ENCODE results near the gene CACNG3.

The CACNG3 gene

DNA sequence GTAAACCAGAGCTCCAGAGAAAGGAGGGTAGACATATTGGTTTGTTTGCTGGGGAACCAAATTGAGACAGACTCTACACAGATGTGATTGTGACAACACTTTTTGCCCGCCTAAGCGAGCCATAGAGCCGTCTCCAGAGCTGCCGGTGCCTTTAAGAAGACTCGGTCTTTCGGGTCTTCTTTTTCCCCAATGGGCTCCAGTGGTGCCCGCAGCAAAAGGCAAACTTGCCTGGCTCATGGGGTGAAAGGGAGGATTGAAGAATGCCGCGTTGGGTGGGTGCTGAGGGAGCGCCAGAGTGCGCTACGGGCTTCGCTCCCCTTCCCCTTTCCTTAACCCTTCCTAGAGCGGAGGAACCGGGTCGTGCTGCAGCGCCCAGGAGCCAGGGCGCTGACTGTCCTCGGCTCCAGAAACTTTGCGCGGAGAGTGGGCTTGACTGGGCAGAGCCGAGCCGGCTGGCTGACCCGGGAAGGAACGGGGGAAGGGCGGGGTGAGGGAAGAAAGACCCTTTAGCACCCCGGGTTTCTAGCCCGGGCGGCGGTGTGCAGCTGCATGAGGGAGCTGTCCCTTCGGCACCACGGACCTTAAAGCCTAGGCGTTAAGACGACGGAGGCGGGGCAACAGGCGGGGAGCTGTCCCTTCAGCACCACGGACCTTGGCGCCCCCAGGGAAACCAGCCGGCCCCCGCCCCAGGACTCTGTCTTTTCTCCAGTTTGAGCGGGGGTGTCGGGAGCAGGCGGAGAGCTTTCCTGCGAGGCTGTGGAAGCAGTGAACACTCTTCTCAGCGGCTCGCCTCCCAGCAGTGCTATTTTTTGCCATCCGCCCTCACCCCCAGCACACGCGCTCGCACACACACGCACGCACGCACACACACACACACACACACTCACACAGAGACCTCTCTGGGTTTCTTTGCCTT is at the start of gene CACNG3:
TSS of gene CACNG3 (plus strand) at position 880 of the 916 bp plus-strand sequence. CDS start 420 bp downstream, outside the sequence.
- Histone ChIP-seq H3K4me3 (ENCODE audit: insufficient read length, low read depth) (peak within 1 kb of the TSS; percentile 19), H3K36me3 (ENCODE audit: insufficient read depth, insufficient read length, low read length) (no peaks in the 10 kb centered on the region), H3K4me1 (ENCODE audit: insufficient read depth, insufficient read length) (no peaks in the 10 kb centered on the region), H3K9ac (ENCODE audit: insufficient read length, low read depth) (no peak within 1 kb of the TSS), H3K9me3 (ENCODE audit: insufficient read depth, low read length) (no peaks in the 10 kb centered on the region), H3K27me3 (ENCODE audit: insufficient read depth, insufficient read length) (peaks cover 64% of the 10 kb centered on the region)
- peak; percentile 82 for DNase-seq (ENCODE audit: low read depth, low spot score)
- no peak for TF ChIP-seq ZNF274 (IDR thresholded peaks at IDR 0.05; ENCODE audit: low read depth, low read length)
- no peak for TF ChIP-seq SUZ12 (IDR thresholded peaks at IDR 0.05; ENCODE audit: extremely low read depth, insufficient read depth, insufficient read length)
- TF ChIP-seq YY1 (IDR thresholded peaks at IDR 0.05; ENCODE audit: insufficient read depth, insufficient read length) = no peak

DNA sequence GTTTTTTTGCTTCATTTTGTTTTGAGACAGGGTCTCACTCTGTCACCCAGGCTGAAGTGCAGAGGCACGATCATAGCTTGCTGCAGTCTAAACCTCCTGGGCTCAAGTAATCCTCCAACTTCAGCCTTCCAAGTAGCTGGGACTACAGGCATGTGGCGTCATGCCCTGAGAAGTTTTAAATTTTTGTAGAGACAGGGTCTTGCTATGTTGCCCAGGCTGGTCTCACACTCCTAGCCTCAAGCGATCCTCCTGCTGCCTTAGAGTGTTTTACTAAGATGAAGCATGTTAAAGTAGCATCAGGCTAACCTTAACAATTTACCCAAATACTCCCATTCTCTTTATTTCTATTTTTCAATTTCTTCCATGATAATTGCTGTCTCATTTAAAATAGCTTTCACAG is 49.2 kb upstream of the CACNG3 start:
- DNase-seq (ENCODE audit: low read depth, low spot score) = no peak
- H3K27me3 ChIP-seq (ENCODE audit: insufficient read depth, insufficient read length) = no peaks in the 10 kb centered on the region
- no peak overlapping the region for H3K4me3 ChIP-seq (ENCODE audit: insufficient read length, low read depth)
- peaks cover 11% of the 10 kb centered on the region for H3K4me1 ChIP-seq (ENCODE audit: insufficient read depth, insufficient read length)
- H3K9me3 ChIP-seq (ENCODE audit: insufficient read depth, low read length) = no peaks in the 10 kb centered on the region
- H3K9ac ChIP-seq (ENCODE audit: insufficient read length, low read depth) = no peak overlapping the region
- TF ChIP-seq ZNF274 (IDR thresholded peaks at IDR 0.05; ENCODE audit: low read depth, low read length) = no peak
- TF ChIP-seq SUZ12 (IDR thresholded peaks at IDR 0.05; ENCODE audit: extremely low read depth, insufficient read depth, insufficient read length) = no peak
- no peak for TF ChIP-seq YY1 (IDR thresholded peaks at IDR 0.05; ENCODE audit: insufficient read depth, insufficient read length)
- no peaks in the 10 kb centered on the region for H3K36me3 ChIP-seq (ENCODE audit: insufficient read depth, insufficient read length, low read length)

DNA sequence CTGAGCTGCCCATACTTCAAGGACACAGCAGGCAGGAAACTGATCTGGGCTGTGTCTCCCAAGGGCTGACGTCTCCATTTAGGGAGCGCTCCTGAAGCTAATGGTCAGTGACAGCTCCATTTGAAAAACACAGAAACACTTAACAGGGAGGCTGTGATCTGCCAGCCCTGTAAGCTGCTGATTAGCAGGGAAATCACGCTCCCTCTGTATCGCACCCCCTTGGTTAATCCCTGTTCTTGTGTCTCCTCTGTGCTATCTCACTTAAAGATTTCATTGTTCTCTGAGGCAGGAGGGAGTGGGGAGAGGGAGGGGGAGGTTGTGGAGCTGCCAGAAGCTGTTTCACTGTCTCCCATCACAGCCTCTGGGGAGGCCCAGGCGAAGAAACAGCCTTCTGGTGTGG is 47.4 kb upstream of the CACNG3 start:
- TF ChIP-seq ZNF274 (IDR thresholded peaks at IDR 0.05; ENCODE audit: low read depth, low read length) (no peak), SUZ12 (IDR thresholded peaks at IDR 0.05; ENCODE audit: extremely low read depth, insufficient read depth, insufficient read length) (no peak), YY1 (IDR thresholded peaks at IDR 0.05; ENCODE audit: insufficient read depth, insufficient read length) (no peak)
- Histone ChIP-seq H3K36me3 (ENCODE audit: insufficient read depth, insufficient read length, low read length) (no peaks in the 10 kb centered on the region), H3K4me1 (ENCODE audit: insufficient read depth, insufficient read length) (peaks cover 11% of the 10 kb centered on the region), H3K9me3 (ENCODE audit: insufficient read depth, low read length) (no peaks in the 10 kb centered on the region), H3K27me3 (ENCODE audit: insufficient read depth, insufficient read length) (no peaks in the 10 kb centered on the region), H3K9ac (ENCODE audit: insufficient read length, low read depth) (no peak overlapping the region), H3K4me3 (ENCODE audit: insufficient read length, low read depth) (no peak overlapping the region)
- peak; percentile 76 for DNase-seq (ENCODE audit: low read depth, low spot score)

DNA sequence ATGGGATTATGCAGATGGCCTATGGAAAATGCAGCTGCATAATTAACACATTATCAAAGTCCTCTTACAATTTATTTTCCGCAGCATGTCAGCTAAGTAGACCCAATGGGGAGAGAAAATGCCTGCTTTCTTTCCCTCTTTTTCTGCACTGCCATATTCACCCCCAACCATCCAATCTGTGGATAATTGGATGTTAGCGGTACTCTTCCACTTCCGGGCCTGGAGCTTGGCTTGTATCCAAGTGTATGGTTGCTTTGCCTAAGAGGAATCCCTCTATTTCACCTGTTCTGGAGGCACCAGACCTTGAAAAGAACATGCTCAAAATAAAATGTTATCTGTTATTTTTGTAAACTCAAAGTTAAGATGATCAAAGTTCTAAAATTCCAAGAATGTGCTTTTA is 41.1 kb upstream of the CACNG3 start:
- no peak for TF ChIP-seq SUZ12 (IDR thresholded peaks at IDR 0.05; ENCODE audit: extremely low read depth, insufficient read depth, insufficient read length)
- Histone ChIP-seq H3K9me3 (ENCODE audit: insufficient read depth, low read length) (no peaks in the 10 kb centered on the region), H3K36me3 (ENCODE audit: insufficient read depth, insufficient read length, low read length) (no peaks in the 10 kb centered on the region), H3K4me1 (ENCODE audit: insufficient read depth, insufficient read length) (no peaks in the 10 kb centered on the region), H3K4me3 (ENCODE audit: insufficient read length, low read depth) (no peak overlapping the region), H3K9ac (ENCODE audit: insufficient read length, low read depth) (no peak overlapping the region), H3K27me3 (ENCODE audit: insufficient read depth, insufficient read length) (no peaks in the 10 kb centered on the region)
- DNase-seq (ENCODE audit: low read depth, low spot score) = no peak

DNA sequence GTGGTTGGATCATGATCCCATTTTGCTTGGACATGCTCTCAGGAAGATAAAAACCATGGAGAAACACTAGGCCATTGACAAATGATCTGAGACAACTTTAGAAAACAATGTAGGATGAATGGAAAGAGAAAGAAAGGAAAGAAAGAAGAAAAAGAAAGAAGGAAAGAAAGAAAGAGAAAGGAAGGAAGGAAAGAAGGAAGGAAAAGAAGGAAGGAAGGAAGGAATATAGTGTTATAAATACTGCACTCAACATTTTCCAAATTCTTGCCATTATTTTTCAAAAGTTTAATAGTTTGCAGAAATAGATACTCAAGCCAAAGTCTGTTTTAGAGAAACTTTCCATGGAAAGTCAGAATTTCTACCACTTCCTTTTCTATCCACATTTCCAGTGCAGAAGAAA is 39.2 kb upstream of the CACNG3 start:
- H3K4me1 ChIP-seq (ENCODE audit: insufficient read depth, insufficient read length) = no peaks in the 10 kb centered on the region
- H3K36me3 ChIP-seq (ENCODE audit: insufficient read depth, insufficient read length, low read length) = no peaks in the 10 kb centered on the region
- DNase-seq (ENCODE audit: low read depth, low spot score) = no peak
- H3K9me3 ChIP-seq (ENCODE audit: insufficient read depth, low read length) = no peaks in the 10 kb centered on the region
- no peak overlapping the region for H3K4me3 ChIP-seq (ENCODE audit: insufficient read length, low read depth)
- no peak overlapping the region for H3K9ac ChIP-seq (ENCODE audit: insufficient read length, low read depth)
- no peaks in the 10 kb centered on the region for H3K27me3 ChIP-seq (ENCODE audit: insufficient read depth, insufficient read length)
- no peak for TF ChIP-seq YY1 (IDR thresholded peaks at IDR 0.05; ENCODE audit: insufficient read depth, insufficient read length)

DNA sequence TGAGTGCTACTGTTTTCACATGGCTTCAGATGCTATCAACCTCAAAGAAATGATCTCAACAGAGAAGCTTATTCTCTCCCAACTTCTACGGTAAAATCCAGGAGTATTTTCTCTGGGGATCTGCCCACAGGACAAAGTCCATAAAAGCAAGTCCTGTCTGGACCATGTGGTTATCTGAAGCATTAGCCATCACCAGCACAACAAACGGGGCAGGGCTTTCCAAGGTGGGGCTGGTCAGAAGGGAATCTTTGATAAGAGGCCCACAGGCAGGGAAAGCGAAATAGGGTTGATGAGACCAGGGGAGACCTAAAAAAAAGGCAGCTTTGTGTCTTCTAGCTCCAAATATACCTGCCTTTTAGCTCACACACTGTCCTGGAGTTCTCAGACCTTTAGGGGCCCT is 38.7 kb upstream of the CACNG3 start:
- Histone ChIP-seq H3K9ac (ENCODE audit: insufficient read length, low read depth) (no peak overlapping the region), H3K4me3 (ENCODE audit: insufficient read length, low read depth) (no peak overlapping the region), H3K36me3 (ENCODE audit: insufficient read depth, insufficient read length, low read length) (no peaks in the 10 kb centered on the region), H3K4me1 (ENCODE audit: insufficient read depth, insufficient read length) (no peaks in the 10 kb centered on the region), H3K9me3 (ENCODE audit: insufficient read depth, low read length) (no peaks in the 10 kb centered on the region), H3K27me3 (ENCODE audit: insufficient read depth, insufficient read length) (no peaks in the 10 kb centered on the region)
- DNase-seq (ENCODE audit: low read depth, low spot score) = no peak
- TF ChIP-seq ZNF274 (IDR thresholded peaks at IDR 0.05; ENCODE audit: low read depth, low read length) = no peak
- no peak for TF ChIP-seq SUZ12 (IDR thresholded peaks at IDR 0.05; ENCODE audit: extremely low read depth, insufficient read depth, insufficient read length)
- TF ChIP-seq YY1 (IDR thresholded peaks at IDR 0.05; ENCODE audit: insufficient read depth, insufficient read length) = no peak

DNA sequence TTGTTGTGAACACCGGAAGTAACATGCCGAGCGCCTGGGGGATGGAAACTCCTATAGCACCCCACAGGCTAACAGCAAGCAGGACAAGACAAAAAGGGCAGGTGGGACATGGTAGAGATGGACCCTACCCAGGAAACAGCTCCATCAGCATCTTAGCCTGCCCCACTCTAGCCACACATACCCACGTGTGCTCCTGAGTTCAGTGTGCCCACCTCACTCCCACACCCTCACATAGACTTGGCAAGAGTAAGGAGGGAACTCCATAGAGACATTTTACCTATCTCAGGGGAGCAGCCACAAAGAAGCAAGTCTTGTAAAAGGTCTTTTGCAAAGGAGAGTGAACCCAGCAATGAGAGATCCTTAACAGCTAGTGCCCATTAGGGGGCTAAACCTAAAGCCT is 37.8 kb upstream of the CACNG3 start:
- TF ChIP-seq SUZ12 (IDR thresholded peaks at IDR 0.05; ENCODE audit: extremely low read depth, insufficient read depth, insufficient read length) = no peak
- no peak for TF ChIP-seq ZNF274 (IDR thresholded peaks at IDR 0.05; ENCODE audit: low read depth, low read length)
- TF ChIP-seq YY1 (IDR thresholded peaks at IDR 0.05; ENCODE audit: insufficient read depth, insufficient read length) = no peak
- no peaks in the 10 kb centered on the region for H3K4me1 ChIP-seq (ENCODE audit: insufficient read depth, insufficient read length)
- no peak for DNase-seq (ENCODE audit: low read depth, low spot score)
- no peak overlapping the region for H3K4me3 ChIP-seq (ENCODE audit: insufficient read length, low read depth)
- H3K36me3 ChIP-seq (ENCODE audit: insufficient read depth, insufficient read length, low read length) = no peaks in the 10 kb centered on the region
- no peaks in the 10 kb centered on the region for H3K9me3 ChIP-seq (ENCODE audit: insufficient read depth, low read length)
- no peaks in the 10 kb centered on the region for H3K27me3 ChIP-seq (ENCODE audit: insufficient read depth, insufficient read length)
- H3K9ac ChIP-seq (ENCODE audit: insufficient read length, low read depth) = no peak overlapping the region
